ENCODE measurements around the gene ZGPAT. TPM values are rescaled to one million over a fixed set of nuclear protein-coding genes. Genes with fewer than 3 reads are reported as not detected.

The ZGPAT gene
- total RNA-seq, 1 donor from 2014 or later: 42.6 TPM

DNA sequence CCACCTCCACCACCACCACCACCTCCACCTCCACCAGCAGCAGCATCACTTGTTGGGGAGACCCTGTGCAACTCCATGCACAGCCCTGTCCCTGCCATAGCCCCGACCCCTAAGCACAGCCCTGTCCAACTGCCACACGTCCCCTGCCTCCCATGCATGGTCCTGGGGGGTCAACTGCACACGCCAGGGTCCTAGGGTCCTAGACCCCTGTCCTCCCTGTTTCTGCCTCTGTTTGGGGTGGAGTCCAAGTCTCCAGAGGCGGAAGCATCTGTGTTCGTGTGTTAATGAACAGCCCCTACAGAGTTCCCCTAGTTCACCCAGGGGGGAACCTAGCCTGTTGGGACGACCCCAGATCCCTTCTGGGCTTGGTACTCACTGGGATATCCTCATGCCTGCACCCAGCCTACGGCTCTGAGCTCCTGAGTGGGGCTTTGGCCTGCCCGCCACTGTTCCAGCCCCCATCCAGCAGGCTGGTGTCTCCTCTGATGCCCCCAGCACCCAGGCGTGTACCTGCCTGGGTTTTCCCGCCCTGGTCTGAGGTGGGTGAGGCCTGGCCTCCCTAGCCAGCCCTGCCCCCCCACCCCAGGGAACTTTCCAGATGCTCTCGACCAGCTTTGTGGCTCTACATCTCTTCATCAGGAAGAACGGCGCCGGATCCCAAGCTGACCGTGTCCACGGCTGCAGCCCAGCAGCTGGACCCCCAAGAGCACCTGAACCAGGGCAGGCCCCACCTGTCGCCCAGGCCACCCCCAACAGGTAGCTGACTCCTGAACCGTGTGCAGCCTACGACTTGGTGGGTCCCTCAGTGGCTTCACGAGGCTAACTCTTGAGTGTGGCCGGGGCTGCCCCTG is 13.9 kb upstream of the ZGPAT start:
- TF ChIP-seq, protein P1, sequence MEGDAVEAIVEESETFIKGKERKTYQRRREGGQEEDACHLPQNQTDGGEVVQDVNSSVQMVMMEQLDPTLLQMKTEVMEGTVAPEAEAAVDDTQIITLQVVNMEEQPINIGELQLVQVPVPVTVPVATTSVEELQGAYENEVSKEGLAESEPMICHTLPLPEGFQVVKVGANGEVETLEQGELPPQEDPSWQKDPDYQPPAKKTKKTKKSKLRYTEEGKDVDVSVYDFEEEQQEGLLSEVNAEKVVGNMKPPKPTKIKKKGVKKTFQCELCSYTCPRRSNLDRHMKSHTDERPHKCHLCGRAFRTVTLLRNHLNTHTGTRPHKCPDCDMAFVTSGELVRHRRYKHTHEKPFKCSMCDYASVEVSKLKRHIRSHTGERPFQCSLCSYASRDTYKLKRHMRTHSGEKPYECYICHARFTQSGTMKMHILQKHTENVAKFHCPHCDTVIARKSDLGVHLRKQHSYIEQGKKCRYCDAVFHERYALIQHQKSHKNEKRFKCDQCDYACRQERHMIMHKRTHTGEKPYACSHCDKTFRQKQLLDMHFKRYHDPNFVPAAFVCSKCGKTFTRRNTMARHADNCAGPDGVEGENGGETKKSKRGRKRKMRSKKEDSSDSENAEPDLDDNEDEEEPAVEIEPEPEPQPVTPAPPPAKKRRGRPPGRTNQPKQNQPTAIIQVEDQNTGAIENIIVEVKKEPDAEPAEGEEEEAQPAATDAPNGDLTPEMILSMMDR (IDR thresholded peaks at IDR 0.05; ENCODE audit: insufficient read depth, low read length, poor library complexity, severe bottlenecking): no peak
- H3K27me3 ChIP-seq (ENCODE audit: control insufficient read depth, insufficient read depth, low read length): no peaks in the 10 kb centered on the region
- H3K36me3 ChIP-seq (ENCODE audit: control insufficient read depth, insufficient read depth, low read length): no peaks in the 10 kb centered on the region
- DNase-seq (ENCODE audit: low read depth): no peak
- H3K4me3 ChIP-seq (ENCODE audit: low read depth, low read length): no peak overlapping the region

DNA sequence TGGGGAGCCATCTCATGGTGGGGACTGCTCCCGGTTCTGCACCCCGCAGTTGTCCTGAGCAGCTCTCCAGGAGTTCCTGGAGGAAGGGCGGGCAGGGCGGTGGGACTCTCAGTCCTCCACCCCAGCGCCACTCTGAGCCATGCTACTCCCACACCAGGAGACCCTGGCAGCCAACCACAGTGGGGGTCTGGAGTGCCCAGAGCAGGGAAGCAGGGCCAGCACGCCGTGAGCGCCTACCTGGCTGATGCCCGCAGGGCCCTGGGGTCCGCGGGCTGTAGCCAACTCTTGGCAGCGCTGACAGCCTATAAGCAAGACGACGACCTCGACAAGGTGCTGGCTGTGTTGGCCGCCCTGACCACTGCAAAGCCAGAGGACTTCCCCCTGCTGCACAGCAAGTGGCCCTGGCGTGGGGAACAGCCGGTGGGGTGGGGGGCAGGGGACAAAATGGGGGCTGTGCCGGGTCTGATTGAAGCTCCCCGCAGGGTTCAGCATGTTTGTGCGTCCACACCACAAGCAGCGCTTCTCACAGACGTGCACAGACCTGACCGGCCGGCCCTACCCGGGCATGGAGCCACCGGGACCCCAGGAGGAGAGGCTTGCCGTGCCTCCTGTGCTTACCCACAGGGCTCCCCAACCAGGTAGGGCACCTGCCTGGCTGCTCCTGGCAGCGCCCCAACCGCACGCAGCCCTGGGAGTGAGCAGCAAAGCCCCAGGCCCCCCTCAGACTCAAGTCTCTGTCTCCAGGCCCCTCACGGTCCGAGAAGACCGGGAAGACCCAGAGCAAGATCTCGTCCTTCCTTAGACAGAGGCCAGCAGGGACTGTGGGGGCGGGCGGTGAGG is 13.0 kb upstream of the ZGPAT start:
- Histone ChIP-seq H3K4me3 (ENCODE audit: low read depth, low read length) (no peak overlapping the region), H3K36me3 (ENCODE audit: control insufficient read depth, insufficient read depth, low read length) (no peaks in the 10 kb centered on the region), H3K27me3 (ENCODE audit: control insufficient read depth, insufficient read depth, low read length) (no peaks in the 10 kb centered on the region)
- TF ChIP-seq, protein P1 (IDR thresholded peaks at IDR 0.05; ENCODE audit: insufficient read depth, low read length, poor library complexity, severe bottlenecking): no peak
- no peak for DNase-seq (ENCODE audit: low read depth)

DNA sequence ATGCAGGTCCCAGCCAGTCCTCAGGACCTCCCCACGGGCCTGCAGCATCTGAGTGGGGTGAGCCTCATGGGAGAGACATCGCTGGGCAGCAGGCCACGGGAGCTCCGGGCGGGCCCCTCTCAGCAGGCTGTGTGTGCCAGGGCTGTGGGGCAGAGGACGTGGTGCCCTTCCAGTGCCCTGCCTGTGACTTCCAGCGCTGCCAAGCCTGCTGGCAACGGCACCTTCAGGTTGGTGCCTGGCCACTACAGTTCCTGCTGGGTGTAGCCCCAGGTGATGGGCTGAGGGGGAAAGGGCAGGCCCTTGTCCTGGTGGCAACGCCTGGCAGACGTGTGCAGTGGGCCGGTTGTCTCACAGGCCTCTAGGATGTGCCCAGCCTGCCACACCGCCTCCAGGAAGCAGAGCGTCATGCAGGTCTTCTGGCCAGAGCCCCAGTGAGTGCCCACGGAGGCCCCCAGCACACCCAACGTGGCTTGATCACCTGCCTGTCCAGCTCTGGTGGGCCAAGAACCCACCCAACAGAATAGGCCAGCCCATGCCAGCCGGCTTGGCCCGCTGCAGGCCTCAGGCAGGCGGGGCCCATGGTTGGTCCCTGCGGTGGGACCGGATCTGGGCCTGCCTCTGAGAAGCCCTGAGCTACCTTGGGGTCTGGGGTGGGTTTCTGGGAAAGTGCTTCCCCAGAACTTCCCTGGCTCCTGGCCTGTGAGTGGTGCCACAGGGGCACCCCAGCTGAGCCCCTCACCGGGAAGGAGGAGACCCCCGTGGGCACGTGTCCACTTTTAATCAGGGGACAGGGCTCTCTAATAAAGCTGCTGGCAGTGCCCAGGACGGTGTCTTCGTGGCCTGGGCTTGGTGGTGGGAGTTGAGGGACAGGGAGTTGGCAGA is 12.2 kb upstream of the ZGPAT start:
- DNase-seq (ENCODE audit: low read depth): no peak
- H3K4me3 ChIP-seq (ENCODE audit: low read depth, low read length): no peak overlapping the region
- TF ChIP-seq, protein P1 (IDR thresholded peaks at IDR 0.05; ENCODE audit: insufficient read depth, low read length, poor library complexity, severe bottlenecking): no peak
- no peaks in the 10 kb centered on the region for H3K36me3 ChIP-seq (ENCODE audit: control insufficient read depth, insufficient read depth, low read length)
- no peaks in the 10 kb centered on the region for H3K27me3 ChIP-seq (ENCODE audit: control insufficient read depth, insufficient read depth, low read length)

DNA sequence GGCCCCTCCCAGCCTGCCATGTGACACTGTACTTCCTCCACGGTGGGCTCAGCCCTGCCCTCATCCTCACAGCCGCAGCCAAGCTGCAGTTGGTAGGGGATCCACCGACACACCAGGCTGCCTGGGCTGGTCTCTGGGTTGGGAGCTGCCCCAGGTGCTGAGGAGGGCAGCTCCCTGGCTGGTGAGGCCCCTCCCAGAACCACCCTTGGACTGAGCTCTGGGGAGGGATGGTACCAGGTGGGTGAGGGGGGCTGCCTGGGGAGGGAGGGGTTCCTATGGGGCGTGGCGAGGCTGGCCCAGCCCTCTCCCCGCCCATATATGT is 11.6 kb upstream of the ZGPAT start:
- no peak for DNase-seq (ENCODE audit: low read depth)
- no peaks in the 10 kb centered on the region for H3K36me3 ChIP-seq (ENCODE audit: control insufficient read depth, insufficient read depth, low read length)
- H3K4me3 ChIP-seq (ENCODE audit: low read depth, low read length): peak overlapping the region; percentile 64
- H3K27me3 ChIP-seq (ENCODE audit: control insufficient read depth, insufficient read depth, low read length): no peaks in the 10 kb centered on the region
- TF ChIP-seq, protein P1 (IDR thresholded peaks at IDR 0.05; ENCODE audit: insufficient read depth, low read length, poor library complexity, severe bottlenecking): no peak

DNA sequence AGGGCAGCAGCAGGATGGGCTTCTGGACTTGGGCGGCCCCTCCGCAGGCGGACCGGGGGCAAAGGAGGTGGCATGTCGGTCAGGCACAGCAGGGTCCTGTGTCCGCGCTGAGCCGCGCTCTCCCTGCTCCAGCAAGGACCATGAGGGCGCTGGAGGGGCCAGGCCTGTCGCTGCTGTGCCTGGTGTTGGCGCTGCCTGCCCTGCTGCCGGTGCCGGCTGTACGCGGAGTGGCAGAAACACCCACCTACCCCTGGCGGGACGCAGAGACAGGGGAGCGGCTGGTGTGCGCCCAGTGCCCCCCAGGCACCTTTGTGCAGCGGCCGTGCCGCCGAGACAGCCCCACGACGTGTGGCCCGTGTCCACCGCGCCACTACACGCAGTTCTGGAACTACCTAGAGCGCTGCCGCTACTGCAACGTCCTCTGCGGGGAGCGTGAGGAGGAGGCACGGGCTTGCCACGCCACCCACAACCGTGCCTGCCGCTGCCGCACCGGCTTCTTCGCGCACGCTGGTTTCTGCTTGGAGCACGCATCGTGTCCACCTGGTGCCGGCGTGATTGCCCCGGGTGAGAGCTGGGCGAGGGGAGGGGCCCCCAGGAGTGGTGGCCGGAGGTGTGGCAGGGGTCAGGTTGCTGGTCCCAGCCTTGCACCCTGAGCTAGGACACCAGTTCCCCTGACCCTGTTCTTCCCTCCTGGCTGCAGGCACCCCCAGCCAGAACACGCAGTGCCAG is 11.0 kb upstream of the ZGPAT start, which contains the start of gene TNFRSF6B:
Gene TNFRSF6B, plus strand, starts transcription at position 25 of the 729 bp plus-strand sequence. Its CDS starts 116 bp downstream, at position 141.
- Histone ChIP-seq H3K27me3 (ENCODE audit: control insufficient read depth, insufficient read depth, low read length) (no peaks in the 10 kb centered on the region), H3K4me3 (ENCODE audit: low read depth, low read length) (peak within 1 kb of the TSS; percentile 64), H3K36me3 (ENCODE audit: control insufficient read depth, insufficient read depth, low read length) (no peaks in the 10 kb centered on the region)
- TF ChIP-seq, protein P1 (IDR thresholded peaks at IDR 0.05; ENCODE audit: insufficient read depth, low read length, poor library complexity, severe bottlenecking): no peak
- DNase-seq (ENCODE audit: low read depth): no peak
